Small intestine (tissue), 7 donors: ENCODE measurements around the gene PTAFR. TPM values are rescaled to one million over a fixed set of nuclear protein-coding genes. Genes with fewer than 3 reads are reported as not detected.

ENCODE experiments used
- DNase-seq, 2 donors: peaks; one replicate each; pipeline versions ENCODE4 v3.0.0 to v3.0.0-alpha.2; 2013
- FAIRE-seq: peaks from 2 replicates; lab custom pipeline; 2012; peaks lifted over from hg19 to GRCh38; lab: Jason Lieb, UNC
- H3K27ac ChIP-seq, 3 donors: one replicate each; pipeline ENCODE4 v1.5.1; 2013; ENCODE audit warnings: low read length in 2 of 3, mild to moderate bottlenecking in 2 of 3, control low read depth in 1 of 3, inconsistent platforms in 1 of 3, low read depth in 1 of 3, moderate library complexity in 1 of 3
- H3K27me3 ChIP-seq, 3 donors: one replicate each; pipeline ENCODE4 v1.6.1; 2013; ENCODE audit warnings: low read length in 3 of 3, inconsistent platforms in 1 of 3; ENCODE audit not compliant: control insufficient read depth in 3 of 3, insufficient read depth in 3 of 3
- H3K36me3 ChIP-seq, 3 donors: one replicate each; pipeline ENCODE4 v1.6.1; 2013; ENCODE audit warnings: low read length in 3 of 3, inconsistent platforms in 1 of 3, low read depth in 1 of 3, mild to moderate bottlenecking in 1 of 3, moderate library complexity in 1 of 3; ENCODE audit not compliant: control insufficient read depth in 3 of 3, insufficient read depth in 2 of 3
- H3K4me1 ChIP-seq, 3 donors: one replicate each; pipeline ENCODE4 v1.6.1; 2013; ENCODE audit warnings: low read length in 2 of 3, inconsistent platforms in 1 of 3, low read depth in 1 of 3, mild to moderate bottlenecking in 1 of 3, moderate library complexity in 1 of 3; ENCODE audit not compliant: control insufficient read depth in 3 of 3, insufficient read depth in 2 of 3
- H3K4me3 ChIP-seq, 3 donors: one replicate each; pipeline ENCODE4 v1.5.1; 2013; ENCODE audit warnings: low read length in 3 of 3, control low read depth in 1 of 3, inconsistent platforms in 1 of 3, low read depth in 1 of 3, mild to moderate bottlenecking in 1 of 3, moderate library complexity in 1 of 3
- H3K9me3 ChIP-seq, 2 donors: one replicate each; pipeline ENCODE4 v1.6.1; 2013; ENCODE audit warnings: low read depth in 1 of 2, low read length in 1 of 2; ENCODE audit not compliant: control insufficient read depth in 2 of 2, insufficient read depth in 1 of 2
- WGBS, 3 donors: extraction: QIAGEN DNeasy Blood & Tissue Kit; methylation state at CpG; one replicate each; pipeline ENCODE4 v1.1.7; 2013; 5-methylcytosine and 5-hydroxymethylcytosine counted together
- polyA plus RNA-seq, 4 donors: library from polyadenylated mRNA; stranded (reverse) in 3 of 4; unstranded in 1 of 4; fragments of 200-250 nt in 3 of 4; fragments of 120-200 nt in 1 of 4; gene quantifications; one replicate each; pipeline versions ENCODE4 v1.2.1 to v1.2.3, GENCODE V29; 2013
- donor health status: healthy with polysubstance abuse.
- donor health status: control.
- donor health status: control.
- donor health status: Bipolar disorder and iron deficiency.
- donor health status: healthy.

PTAFR gene
- polyA plus RNA-seq, 4 donors = 1.1 to 5.2 (median 2.6) TPM

DNA sequence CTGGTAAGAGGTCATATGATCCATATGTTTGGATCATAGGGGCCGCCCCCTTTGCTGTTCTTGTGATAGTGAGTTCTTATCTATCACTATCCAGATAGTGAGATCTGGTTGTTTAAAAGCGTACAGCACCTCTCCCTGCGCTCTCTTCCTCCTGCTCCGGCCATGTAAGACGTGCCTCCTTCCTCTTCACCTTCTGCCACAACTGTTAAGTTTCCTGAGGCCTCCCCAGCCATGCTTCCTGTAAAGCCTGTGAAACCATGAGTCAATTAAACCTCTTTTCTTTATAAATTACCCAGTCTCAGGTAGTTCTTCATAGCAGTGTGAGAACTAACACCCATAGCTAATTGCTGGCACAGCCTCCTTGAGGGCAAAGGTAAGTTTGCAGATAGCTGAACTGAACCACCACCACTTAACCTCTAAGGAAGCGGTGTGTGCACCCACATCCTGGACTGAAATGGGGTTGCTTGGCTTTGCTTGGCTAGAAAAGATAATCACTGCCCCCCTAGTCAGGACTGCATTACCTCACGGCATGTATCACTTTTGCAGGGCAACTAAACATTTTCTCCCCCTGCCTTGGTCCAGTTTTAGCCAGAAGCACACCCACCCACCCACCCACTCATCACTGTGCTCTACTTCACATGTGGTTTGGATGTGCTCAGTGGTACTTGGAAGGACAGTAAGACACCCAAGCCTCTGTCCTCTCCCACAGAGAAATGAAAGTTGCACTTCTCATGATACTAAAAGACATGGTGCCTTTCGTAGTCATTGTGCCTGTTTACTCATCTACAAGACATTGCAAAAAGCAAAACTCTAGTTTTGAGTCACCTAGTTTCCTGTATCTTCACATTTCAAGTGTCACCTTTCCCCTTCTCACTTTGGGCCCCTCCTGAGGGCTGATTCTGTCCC is 23.1 kb upstream of the PTAFR start:
- H3K4me1 ChIP-seq = peaks cover 0 to 5% (median 4%) of the 10 kb centered on the region in 3 donors
- 23 to 43% (median 31%) methylated on average over 8 of the region's 8 CpGs for WGBS, 3 donors
- H3K27ac ChIP-seq = peak overlapping the region in 2 of 3 donors; percentile 8 to 61
- H3K36me3 ChIP-seq = peaks cover 12 to 64% (median 18%) of the 10 kb centered on the region in 3 donors
- H3K27me3 ChIP-seq = no peaks in the 10 kb centered on the region
- DNase-seq = peak; percentile 42 to 86
- FAIRE-seq = no peak
- H3K9me3 ChIP-seq = peaks cover 0 to 9% of the 10 kb centered on the region in 2 donors
- H3K4me3 ChIP-seq = no peak overlapping the region

DNA sequence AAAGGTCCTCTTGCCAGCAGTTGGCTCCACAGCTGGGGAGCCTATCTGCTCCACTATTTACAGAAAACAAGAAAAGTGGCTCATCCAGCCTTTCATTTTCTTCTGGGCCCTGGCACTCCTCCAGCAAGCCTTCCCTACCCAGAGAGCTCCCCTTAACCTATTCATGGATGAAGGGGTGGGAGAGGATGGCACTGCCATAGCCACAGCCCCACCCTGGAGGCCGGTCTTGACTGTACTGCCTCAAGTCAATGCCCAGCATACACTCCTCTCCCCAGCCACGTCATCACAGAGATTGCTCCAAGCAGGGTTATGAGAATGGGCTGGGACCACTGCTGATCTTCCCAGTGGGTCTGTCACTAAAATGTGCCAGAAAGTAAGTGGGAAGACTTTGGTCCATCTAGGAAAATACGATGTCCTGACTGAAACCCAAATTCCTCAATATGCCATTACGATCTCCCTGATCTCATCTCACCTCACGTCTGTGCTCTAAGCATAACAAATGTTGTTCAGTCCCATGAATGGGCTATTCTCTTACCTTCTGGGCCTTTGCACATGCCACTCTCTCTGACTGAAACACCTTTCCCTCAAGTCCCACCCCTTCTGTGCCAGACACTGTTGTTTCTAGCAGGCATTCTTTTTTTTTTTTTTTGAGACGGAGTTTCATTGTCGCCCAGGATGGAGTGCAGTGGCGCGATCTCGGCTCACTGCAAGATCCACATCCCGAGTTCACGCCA is 21.4 kb upstream of the PTAFR start:
- Histone ChIP-seq H3K36me3 (peaks cover 6 to 59% (median 10%) of the 10 kb centered on the region in 3 donors), H3K9me3 (peaks cover 0 to 9% of the 10 kb centered on the region in 2 donors), H3K4me1 (peaks cover 0 to 5% (median 4%) of the 10 kb centered on the region in 3 donors), H3K27ac (no peak overlapping the region), H3K4me3 (no peak overlapping the region), H3K27me3 (no peaks in the 10 kb centered on the region)
- DNase-seq (no peak), FAIRE-seq (no peak)
- 94 to 97% (median 94%) methylated on average over 12 of the region's 12 CpGs for WGBS, 3 donors

DNA sequence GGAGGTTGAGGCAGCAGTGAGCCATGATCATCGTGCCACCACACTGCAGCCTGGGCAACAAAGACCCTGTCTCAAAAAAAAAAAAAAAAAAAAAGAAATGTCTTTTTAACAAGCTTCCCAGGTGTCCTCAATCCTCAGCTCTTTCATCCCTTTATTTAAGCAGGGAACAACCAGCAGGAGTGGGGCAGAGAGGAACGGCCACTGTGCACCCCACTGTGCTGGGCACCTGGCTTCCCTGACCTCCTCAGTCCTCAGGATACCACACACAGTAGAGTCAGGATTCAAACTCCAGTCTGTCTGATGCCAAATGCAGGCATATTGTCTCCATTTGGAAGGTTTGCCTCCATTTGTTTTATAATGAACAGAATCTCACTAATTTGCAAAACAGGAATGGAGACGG is 19.8 kb upstream of the PTAFR start:
- Histone ChIP-seq H3K4me3 (no peak overlapping the region), H3K4me1 (peaks cover 0 to 5% (median 4%) of the 10 kb centered on the region in 3 donors), H3K27me3 (no peaks in the 10 kb centered on the region), H3K36me3 (peaks cover 4 to 48% (median 10%) of the 10 kb centered on the region in 3 donors), H3K27ac (no peak overlapping the region), H3K9me3 (peaks cover 0 to 9% of the 10 kb centered on the region in 2 donors)
- 73 to 88% (median 86%) methylated on average over 3 of the region's 3 CpGs for WGBS, 3 donors
- DNase-seq (no peak), FAIRE-seq (no peak)

DNA sequence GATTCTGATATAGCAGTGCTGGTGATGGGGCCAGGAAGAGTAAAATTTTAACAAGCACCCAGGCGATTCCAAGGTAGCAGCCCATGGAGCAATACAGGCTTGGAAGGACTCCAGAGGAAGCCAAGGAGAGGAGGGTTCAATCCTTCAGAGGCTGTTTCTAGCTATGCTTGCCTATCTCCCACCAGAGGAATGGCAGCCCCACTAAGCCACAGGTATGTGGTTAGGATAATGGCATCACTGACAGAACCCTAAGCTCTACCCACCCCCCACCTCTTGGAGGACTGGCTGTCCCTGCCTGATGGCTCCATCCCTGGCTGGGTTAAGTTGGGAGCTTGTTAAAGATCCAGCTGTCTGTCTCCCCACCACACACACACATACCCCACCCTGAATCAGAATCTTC is 19.3 kb upstream of the PTAFR start:
- Histone ChIP-seq H3K4me1 (peaks cover 0 to 5% (median 4%) of the 10 kb centered on the region in 3 donors), H3K9me3 (peaks cover 0 to 9% of the 10 kb centered on the region in 2 donors), H3K4me3 (no peak overlapping the region), H3K27me3 (no peaks in the 10 kb centered on the region), H3K36me3 (peaks cover 4 to 44% (median 10%) of the 10 kb centered on the region in 3 donors), H3K27ac (no peak overlapping the region)
- WGBS, 3 donors = 86 to 95% (median 88%) methylated on average over 1 of the region's 1 CpG
- FAIRE-seq (no peak), DNase-seq (no peak)

DNA sequence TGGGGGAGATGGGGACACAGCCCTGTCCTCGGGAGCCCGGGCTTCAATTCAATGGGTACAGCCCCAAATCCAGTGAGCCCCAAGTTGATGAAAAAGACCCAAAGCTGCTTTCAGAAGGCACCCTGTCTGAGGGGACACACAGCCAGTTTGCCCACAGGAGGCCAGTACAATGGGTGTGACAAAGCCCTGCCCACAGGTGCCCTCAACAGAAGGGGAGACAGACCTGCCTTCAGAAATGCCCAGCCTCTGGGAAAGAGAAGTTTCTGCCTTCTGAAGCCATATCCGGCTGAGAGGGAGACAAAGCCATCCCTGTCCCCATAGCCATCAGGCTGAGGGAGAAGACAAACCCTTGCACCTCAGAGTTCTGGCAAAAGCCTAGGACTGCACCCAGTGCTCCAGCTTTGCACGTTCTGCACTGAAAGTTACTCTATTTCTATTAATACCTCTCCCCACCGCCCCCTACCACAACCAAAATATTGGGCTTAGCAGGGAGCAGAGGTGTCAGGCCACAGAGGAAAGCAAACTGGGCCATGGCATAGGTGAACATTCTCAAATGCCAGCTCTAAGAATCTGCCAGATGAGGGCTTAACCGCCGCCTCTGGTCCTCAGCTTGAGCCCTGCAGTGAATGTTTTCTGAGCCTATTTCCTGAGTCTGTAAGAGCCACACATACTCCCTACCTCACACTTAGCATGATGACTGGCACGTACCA is 18.0 kb upstream of the PTAFR start:
- H3K4me1 ChIP-seq = peaks cover 0 to 5% (median 4%) of the 10 kb centered on the region in 3 donors
- no peaks in the 10 kb centered on the region for H3K27me3 ChIP-seq
- WGBS, 3 donors = 81 to 84% (median 83%) methylated on average over 7 to 8 of the region's 8 CpGs
- FAIRE-seq = no peak
- peaks cover 0 to 9% of the 10 kb centered on the region in 2 donors for H3K9me3 ChIP-seq
- DNase-seq = no peak
- H3K36me3 ChIP-seq = peaks cover 2 to 33% (median 6%) of the 10 kb centered on the region in 3 donors
- H3K4me3 ChIP-seq = no peak overlapping the region
- no peak overlapping the region for H3K27ac ChIP-seq

DNA sequence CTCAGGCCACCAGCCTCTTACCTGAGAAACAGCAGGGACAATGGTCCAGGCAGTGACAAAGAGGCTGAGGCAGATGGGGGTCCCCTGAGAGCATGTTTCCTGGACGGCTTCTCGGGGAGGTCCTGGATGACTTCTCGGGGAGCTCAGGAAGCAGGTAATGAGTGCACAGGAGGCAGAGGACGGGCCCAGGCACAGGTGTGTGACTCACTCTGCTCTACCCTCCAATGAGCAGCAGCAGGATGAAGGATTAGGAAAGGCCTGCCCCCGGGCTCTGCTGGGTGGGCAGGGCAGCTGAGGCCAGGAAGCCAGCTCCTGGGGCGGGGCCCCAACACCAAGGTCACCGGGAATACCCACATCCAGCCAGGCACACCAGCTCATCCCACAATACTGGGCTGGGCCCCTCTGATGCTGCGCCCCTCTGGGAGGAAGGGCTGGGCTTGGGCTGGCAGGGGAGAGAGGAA is 17.2 kb upstream of the PTAFR start:
- no peaks in the 10 kb centered on the region for H3K27me3 ChIP-seq
- H3K4me3 ChIP-seq = no peak overlapping the region
- FAIRE-seq = no peak
- H3K36me3 ChIP-seq = peaks cover 2 to 27% (median 2%) of the 10 kb centered on the region in 3 donors
- DNase-seq = no peak
- 44 to 63% (median 61%) methylated on average over 7 to 8 of the region's 8 CpGs for WGBS, 3 donors
- H3K27ac ChIP-seq = no peak overlapping the region
- H3K9me3 ChIP-seq = peaks cover 0 to 3% of the 10 kb centered on the region in 2 donors
- H3K4me1 ChIP-seq = peaks cover 0 to 4% (median 0%) of the 10 kb centered on the region in 3 donors

DNA sequence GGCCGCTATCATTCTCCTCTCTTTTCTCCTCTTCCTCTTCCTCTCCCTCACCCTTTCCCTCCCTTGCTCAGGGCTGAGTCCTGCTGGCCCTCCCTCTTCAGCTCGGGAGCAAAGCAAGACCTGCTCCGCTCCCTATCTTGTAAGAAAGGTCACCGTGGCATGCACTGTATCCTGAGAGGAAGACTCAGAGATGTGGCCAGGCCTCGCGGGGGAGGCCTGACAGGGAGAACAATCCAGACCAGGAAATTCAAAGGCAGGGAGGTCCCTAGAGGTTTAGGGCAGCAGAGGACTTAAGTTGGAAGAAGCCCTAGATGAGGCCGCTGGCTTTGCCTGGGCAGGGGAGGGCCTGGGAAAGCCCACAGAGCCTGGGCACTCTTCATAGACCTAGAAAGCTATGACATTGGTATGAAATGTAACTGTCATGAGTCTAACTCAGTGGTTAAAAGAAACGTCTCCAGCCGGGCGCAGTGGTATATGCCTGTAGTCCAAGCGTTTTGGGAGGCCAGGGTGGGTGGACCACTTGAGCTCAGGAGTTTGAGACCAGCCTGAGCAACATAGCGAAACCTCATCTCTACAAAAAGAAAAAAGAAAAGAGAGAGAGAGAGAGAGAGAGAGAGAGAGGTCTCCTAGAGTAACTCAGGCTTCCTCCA is 14.6 kb upstream of the PTAFR start:
- DNase-seq = no peak
- Histone ChIP-seq H3K27ac (peak overlapping the region in 1 of 3 donors; percentile 18), H3K4me3 (no peak overlapping the region), H3K36me3 (peaks cover 0 to 7% (median 0%) of the 10 kb centered on the region in 3 donors), H3K4me1 (no peaks in the 10 kb centered on the region), H3K27me3 (no peaks in the 10 kb centered on the region), H3K9me3 (no peaks in the 10 kb centered on the region)
- no peak for FAIRE-seq
- WGBS, 3 donors = 74 to 89% (median 79%) methylated on average over 12 of the region's 12 CpGs
